Hematopoietic multipotent progenitor cell treated with erythropoietin and hydrocortisone succinate and interleukin-3 and kit ligand, for 17 days (in vitro differentiated cells): Measurements from ENCODE around the gene FILIP1L.

Experiments used
- DNase-seq: peaks from one replicate; pipeline ENCODE4 v3.0.0-alpha.2; 2015; ENCODE audit warnings: low spot score

The FILIP1L gene

GRCh38 chr3:99951701-99952100 lies 162.6 kb downstream of the FILIP1L start:
- no peak for DNase-seq

- no peak for DNase-seq
These were observed 163.4 kb downstream of the FILIP1L start for GRCh38 chr3:99950921-99951320.

- DNase-seq, result no peak
These were observed 164.2 kb downstream of the FILIP1L start for GRCh38 chr3:99949956-99950670.

- no peak for DNase-seq
These were observed 165.7 kb downstream of the FILIP1L start for GRCh38 chr3:99948467-99949089.

- no peak for DNase-seq
These were observed 166.9 kb downstream of the FILIP1L start for GRCh38 chr3:99947356-99947755.

- no peak for DNase-seq
These were observed 168.8 kb downstream of the FILIP1L start for GRCh38 chr3:99945328-99945995.

- DNase-seq, result no peak
These were observed 170.2 kb downstream of the FILIP1L start for GRCh38 chr3:99943931-99944761.

- no peak for DNase-seq
These were observed 173.1 kb downstream of the FILIP1L start for GRCh38 chr3:99941211-99941610.

GRCh38 chr3:99940350-99940749 lies 174.0 kb downstream of the FILIP1L start:
- no peak for DNase-seq

GRCh38 chr3:99939876-99940275 lies 174.4 kb downstream of the FILIP1L start:
- DNase-seq, result no peak

GRCh38 chr3:99938270-99938911 lies 175.9 kb downstream of the FILIP1L start:
- no peak for DNase-seq

GRCh38 chr3:99934975-99935797 lies 179.1 kb downstream of the FILIP1L start:
- DNase-seq, result no peak

- no peak for DNase-seq
These were observed 180.1 kb downstream of the FILIP1L start for GRCh38 chr3:99933971-99934750.

- DNase-seq, result no peak
These were observed 183.2 kb downstream of the FILIP1L start for GRCh38 chr3:99931059-99931458.

GRCh38 chr3:99929745-99930139 lies 184.6 kb downstream of the FILIP1L start:
- no peak for DNase-seq

- DNase-seq, result no peak
These were observed 185.2 kb downstream of the FILIP1L start for GRCh38 chr3:99928771-99929744.

GRCh38 chr3:99927671-99928457 lies 186.4 kb downstream of the FILIP1L start:
- DNase-seq, result no peak

- DNase-seq, result no peak
These were observed 188.6 kb downstream of the FILIP1L start for GRCh38 chr3:99925584-99926230.
